Measurements from ENCODE around the gene PSD4. TPM values are rescaled to one million over a fixed set of nuclear protein-coding genes. Genes with fewer than 3 reads are reported as not detected.

Gene PSD4
- total RNA-seq, 1 experiment from 2014 or later, result 1.0 TPM

- Histone ChIP-seq H2AFZ (ENCODE audit: low read length) (no peak overlapping the region), H3K79me1 (ENCODE audit: insufficient read depth, low read depth, low read length, poor library complexity, severe bottlenecking) (no peaks in the 10 kb centered on the region), H3K23me2 (ENCODE audit: insufficient read length, low read depth, low read length, poor library complexity, severe bottlenecking) (no peaks in the 10 kb centered on the region), H2BK12ac (ENCODE audit: insufficient read length, low read depth, low read length) (no peak overlapping the region), H2BK5ac (ENCODE audit: insufficient read length, low read length) (no peak overlapping the region), H2BK15ac (ENCODE audit: low read depth, low read length) (no peak overlapping the region), H3K4me1 (ENCODE audit: insufficient read depth, low read length) (no peaks in the 10 kb centered on the region; the same call in 1 of the 2 replicates), H3K14ac (ENCODE audit: insufficient read depth, low read length) (no peak overlapping the region), H2BK120ac (ENCODE audit: low read depth, low read length, poor library complexity, severe bottlenecking) (no peak overlapping the region), H3K4me2 (ENCODE audit: insufficient read depth, insufficient read length, low read length) (no peak overlapping the region), H2AK5ac (ENCODE audit: insufficient read length, low read length) (no peak overlapping the region), H3K79me2 (ENCODE audit: insufficient read depth, low read length) (no peaks in the 10 kb centered on the region), H3K27ac (ENCODE audit: insufficient read length, low read depth, low read length) (no peak overlapping the region), H3K4ac (ENCODE audit: low read depth, low read length) (no peak overlapping the region), H3T11ph (ENCODE audit: low read length) (no peak overlapping the region), H4K91ac (ENCODE audit: insufficient read length, low read depth, low read length) (no peak overlapping the region), H3K9me3 (ENCODE audit: control insufficient read depth, low read depth, low read length) (no peaks in the 10 kb centered on the region), H4K20me1 (ENCODE audit: control insufficient read depth, insufficient read depth, insufficient read length) (no peaks in the 10 kb centered on the region), H3K9ac (ENCODE audit: extremely low read depth, insufficient read length, low read length) (no peak overlapping the region), H2BK20ac (ENCODE audit: low read depth, low read length, poor library complexity, severe bottlenecking) (no peak overlapping the region), H3K18ac (ENCODE audit: insufficient read length, low read depth, low read length) (no peak overlapping the region), H3K56ac (ENCODE audit: insufficient read length, low read depth, low read length) (no peak overlapping the region), H3K23ac (ENCODE audit: insufficient read length, low read depth, low read length) (no peak overlapping the region), H3K27me3 (ENCODE audit: insufficient read depth, low read length) (no peaks in the 10 kb centered on the region), H4K5ac (ENCODE audit: insufficient read length, low read depth, low read length) (no peak overlapping the region), H4K8ac (replicated peaks; ENCODE audit: insufficient read length, low read depth, low read length) (no peak overlapping the region)
- Mint-ChIP-seq H3K27ac (no peak overlapping the region), H3K9me3 (no peaks in the 10 kb centered on the region), H3K36me3 (ENCODE audit: insufficient read depth in 1 of 3, low read depth in 3 of 3) (no peaks in the 10 kb centered on the region), H3K27me3 (ENCODE audit: low read depth) (peaks cover 7% of the 10 kb centered on the region), H3K4me3 (no peak overlapping the region), H3K4me1 (peaks cover 26 to 55% of the 10 kb centered on the region in 2 experiments)
- TF ChIP-seq, protein P1, sequence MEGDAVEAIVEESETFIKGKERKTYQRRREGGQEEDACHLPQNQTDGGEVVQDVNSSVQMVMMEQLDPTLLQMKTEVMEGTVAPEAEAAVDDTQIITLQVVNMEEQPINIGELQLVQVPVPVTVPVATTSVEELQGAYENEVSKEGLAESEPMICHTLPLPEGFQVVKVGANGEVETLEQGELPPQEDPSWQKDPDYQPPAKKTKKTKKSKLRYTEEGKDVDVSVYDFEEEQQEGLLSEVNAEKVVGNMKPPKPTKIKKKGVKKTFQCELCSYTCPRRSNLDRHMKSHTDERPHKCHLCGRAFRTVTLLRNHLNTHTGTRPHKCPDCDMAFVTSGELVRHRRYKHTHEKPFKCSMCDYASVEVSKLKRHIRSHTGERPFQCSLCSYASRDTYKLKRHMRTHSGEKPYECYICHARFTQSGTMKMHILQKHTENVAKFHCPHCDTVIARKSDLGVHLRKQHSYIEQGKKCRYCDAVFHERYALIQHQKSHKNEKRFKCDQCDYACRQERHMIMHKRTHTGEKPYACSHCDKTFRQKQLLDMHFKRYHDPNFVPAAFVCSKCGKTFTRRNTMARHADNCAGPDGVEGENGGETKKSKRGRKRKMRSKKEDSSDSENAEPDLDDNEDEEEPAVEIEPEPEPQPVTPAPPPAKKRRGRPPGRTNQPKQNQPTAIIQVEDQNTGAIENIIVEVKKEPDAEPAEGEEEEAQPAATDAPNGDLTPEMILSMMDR (conservative IDR thresholded peaks at IDR 0.05), result no peak
- no CpG with 5 or more reads among the region's 4 CpGs for WGBS (ENCODE audit: extremely low coverage, insufficient read length, low lambda C conversion rate)
- no peak for DNase-seq
Observed at GRCh38 chr2:113214141-113214540, 40.4 kb downstream of the PSD4 start.
